IPS-NIHi7 (cell line): ENCODE results near the gene L3MBTL4.

Experiments used
- DNase-seq: peaks from one replicate; pipeline ENCODE4 v3.0.0; 2012; ENCODE audit warnings: mixed read lengths; ENCODE audit errors: extremely low spot score

Gene L3MBTL4

DNA sequence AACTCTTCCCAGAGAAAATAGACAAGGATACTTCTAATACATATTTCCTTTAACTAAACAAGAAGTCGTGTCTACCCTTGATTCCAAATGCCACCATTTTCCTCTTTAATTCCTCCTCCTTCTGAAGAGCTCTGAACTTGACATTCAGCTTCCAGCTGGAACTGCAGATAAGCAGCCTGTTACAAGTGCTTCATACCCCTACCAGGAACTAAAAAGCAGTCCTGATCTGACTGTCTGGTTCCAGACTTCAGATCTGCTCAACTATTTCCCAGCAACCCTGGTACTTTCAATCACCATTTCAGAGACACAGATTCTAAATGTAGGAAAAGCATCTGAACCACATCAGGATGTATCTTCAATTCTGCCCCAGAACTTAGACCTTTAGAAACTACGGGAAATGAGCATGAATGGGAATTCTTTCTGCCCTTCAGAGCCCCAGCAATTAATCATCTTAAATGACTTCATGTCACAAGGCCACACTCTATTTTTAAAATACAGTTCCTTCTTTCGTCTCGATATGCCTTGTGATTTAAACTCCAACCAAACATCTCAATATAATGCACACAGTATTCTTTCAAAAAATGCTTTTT, 159.5 kb downstream of the L3MBTL4 start:
- DNase-seq, result no peak

DNA sequence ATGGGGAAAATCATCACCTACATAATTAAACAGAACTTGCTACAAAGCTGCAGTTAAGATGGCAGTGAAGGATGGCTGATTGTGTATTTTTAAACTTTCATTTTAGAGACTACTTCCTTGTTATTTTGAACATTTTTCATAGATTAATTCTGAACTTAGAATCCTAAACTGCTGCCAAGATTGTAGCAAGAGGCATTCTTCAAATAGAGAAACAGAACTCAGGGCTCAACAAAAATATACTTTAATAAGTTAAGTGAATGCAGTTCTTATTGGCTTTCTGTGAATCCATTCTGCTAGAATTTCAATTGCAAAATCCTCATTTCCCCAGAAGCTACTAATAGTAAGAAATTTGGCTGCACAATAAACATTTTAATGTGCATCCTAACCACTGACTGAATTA, 160.3 kb downstream of the L3MBTL4 start:
- no peak for DNase-seq

DNA sequence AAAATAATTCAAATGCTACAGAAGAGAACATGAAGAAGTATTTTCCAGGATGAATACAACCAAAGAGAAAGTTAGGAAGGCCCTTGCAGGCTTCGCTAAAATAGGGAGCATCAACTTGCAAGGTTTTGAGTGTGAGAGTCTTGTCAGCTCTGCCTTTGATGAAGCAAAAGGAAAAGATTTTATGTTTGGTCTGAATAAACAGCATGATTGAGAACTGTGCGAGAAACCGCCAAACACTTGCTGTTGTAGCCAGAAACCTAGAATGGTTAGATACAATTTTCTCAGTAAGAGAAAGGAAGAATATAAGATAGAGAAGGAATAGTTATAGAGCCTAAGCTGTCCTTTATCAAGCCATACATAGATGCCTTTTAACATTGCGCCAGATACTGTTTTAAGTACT, 163.6 kb downstream of the L3MBTL4 start:
- no peak for DNase-seq

DNA sequence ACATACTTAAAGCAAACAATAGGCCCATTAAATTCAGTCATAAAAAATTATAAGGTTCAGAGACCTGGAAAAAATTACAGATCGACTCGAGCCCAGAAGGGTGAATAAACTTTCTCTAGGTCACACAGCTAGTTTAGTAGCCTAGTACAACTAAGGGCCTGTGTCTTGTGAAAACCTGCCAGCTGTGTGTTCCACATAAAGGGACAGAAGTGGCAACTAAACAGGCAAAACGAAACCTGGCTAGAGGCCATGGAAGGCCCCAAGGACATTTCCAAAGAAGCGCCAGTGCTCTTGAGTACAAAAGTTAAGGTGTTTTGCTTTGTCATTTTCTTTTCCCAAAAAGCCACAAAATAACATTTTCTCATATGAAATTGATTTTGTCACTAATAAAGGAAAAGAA, 164.9 kb downstream of the L3MBTL4 start:
- no peak for DNase-seq

DNA sequence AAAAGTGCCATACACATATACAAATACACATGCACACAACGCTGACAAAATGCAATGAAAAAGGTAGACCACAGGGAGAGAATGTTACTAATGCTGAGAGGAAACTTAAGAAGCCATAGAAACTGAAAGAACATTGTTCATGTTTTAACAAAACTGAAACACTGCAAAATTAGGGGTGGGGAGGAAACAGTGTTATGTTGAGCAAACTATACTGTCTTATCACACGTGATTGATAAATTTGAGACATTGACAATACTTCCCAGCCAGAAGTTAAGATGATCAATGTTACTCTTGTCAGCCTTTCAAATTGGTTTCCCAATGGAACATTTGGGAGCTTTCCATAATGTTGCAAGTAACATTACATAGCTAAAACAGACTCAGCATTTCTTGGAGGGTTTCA, 165.5 kb downstream of the L3MBTL4 start:
- no peak for DNase-seq

DNA sequence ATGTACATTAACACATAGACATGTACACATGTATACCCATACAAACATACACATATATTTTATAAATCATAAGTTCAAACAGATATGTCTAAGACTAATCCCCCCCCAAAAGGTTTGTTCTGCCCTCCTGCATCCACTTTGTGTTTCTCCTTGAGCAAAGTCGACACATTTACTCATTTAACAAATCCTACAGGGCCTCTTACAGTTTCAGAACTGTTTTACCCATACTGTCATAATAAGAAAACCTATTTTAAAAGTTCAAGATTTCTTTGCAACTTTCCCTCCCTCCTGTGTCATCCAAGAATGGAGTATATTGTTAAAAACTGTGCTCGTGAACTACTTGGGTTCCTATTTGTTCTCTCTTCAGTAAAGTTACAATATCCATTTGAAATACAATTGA, 166.7 kb downstream of the L3MBTL4 start:
- no peak for DNase-seq

DNA sequence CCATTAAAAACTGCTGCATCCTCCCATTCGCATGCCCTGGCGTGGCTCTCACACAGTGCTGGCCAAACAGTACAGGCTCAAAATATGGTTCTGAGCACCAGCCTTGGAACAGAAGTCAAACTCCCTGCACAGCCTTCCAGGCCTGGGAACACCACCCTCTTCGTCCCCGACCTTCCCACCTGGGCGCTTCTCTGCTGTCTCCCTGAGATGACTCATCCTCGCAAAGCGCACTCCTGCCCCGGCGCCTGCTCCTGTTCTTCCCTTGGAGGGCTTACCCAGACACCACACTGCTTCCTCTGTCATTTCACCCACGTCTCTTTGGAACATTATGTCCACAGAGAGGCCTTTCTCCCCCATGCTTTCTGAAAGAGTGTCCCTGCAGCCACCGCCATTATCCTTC, 172.7 kb downstream of the L3MBTL4 start:
- no peak for DNase-seq

DNA sequence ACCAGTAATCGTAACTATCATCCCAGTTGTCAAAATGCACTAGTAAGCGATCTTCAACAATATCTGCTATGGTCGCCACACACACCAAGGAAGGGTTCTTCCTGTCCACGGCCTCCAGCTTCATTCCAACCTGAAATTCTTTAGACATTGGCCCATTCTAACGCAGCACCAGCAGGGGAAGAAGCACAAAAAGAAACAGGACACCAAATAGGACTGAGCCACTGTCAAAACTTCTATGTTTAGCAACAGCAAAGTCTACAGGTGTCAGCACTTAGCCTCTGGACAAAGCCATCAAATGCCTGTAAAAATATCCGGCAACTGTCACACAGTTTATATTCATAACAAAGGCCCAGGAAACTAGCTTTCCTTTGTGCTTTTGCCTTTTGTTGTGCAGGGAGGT, 175.0 kb downstream of the L3MBTL4 start:
- no peak for DNase-seq

DNA sequence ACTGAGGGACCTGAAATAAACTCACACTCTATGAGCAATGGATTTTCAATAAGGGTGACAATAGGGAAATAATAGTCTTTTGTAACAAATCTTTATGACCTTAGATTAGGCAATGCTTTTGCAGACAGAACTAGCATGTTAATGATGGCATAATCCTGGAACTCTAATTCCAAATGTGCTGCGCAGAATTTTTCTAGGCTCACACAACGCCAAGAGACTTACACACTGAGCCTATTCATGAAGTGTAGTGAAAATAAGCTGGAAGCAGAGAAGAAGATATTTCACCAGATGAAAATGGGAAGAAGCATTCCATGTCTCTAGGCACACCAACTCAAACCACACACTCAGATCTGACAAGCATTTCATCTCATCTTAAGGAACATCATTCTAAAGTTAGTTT, 178.5 kb downstream of the L3MBTL4 start:
- no peak for DNase-seq

DNA sequence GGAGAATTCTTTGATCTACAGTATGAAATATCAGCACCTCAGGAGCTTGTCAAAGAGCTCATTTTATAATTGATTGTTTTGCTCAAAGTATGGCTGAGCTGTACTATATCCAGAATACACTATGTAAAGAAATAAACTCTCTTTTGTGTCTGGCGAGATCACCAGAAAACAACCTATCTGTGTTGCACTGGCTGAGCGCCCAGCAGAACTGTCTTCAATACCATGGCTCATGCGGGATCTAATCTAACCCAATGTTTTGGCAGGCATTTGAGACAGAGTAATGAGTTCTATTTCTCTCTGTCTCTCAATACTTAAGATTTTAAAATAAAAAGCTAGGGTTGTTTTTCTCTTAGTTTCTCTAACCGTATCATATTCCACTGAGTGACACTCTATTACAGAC, 192.4 kb downstream of the L3MBTL4 start:
- no peak for DNase-seq

DNA sequence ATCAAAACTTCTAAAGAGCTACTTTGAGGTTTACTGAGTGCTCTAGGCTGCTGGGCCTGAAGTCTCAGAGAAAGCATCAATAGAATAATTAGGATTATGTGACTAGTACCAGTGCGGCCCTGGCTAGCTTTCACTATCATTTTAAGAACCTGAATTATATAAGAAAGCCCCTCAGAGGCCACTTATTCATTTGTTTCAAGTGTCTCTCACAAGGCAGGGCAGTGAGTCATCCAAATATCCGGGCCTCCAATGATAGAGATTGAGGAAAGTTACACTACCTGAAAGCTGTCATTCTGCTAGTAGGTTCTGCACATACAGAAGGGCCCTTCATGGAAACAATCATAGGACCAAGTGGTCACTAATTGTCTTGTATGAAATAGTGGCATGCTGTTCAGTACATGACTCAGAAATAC, 193.1 kb downstream of the L3MBTL4 start:
- no peak for DNase-seq

DNA sequence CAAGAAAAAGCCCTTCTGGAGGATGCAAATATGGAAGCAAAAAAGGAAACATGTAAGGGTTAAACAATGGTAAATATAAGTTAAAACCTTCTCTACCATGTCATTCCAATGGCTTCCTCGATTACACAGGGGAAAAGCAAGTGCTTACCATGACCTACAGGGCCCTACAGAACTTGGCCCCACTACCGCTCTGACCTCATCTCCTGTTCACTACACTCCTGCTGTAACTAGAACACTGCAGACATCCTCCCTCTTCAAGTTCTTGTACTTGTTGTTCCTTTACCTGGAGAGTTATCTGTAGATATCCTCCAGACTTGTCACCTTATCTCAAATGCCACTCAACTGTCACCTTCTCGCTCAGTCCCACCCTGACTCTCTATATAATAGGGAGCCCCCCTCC, 194.6 kb downstream of the L3MBTL4 start:
- no peak for DNase-seq

DNA sequence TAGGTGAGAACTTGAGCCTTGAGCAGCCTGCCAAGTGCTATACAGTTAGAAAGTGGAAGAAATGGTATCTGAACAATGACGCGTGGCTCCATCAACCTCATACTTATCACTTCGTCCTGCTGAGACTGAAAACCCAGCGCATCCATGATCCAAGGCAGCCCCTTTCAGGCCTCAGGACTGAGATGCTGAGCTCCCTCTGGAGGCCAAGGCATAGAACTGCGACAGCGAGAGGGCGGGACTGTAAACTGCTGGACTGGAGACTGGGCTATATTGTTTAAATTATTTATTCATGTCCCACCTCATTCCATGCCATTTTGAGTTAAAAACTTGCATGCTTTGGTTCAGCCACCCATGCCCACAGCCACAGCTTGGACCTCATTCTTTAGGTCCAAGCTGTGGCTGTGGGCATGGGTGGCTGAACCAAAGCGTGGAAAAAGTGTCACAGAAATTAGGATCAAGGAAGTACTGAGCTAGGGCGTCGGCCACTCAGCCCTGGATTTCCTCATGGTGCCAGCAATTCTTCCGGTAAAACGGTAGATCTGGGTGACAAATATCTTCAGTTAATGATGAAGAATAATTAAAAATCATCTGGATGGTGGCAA, 195.5 kb downstream of the L3MBTL4 start:
- DNase-seq, result peak; percentile 89

DNA sequence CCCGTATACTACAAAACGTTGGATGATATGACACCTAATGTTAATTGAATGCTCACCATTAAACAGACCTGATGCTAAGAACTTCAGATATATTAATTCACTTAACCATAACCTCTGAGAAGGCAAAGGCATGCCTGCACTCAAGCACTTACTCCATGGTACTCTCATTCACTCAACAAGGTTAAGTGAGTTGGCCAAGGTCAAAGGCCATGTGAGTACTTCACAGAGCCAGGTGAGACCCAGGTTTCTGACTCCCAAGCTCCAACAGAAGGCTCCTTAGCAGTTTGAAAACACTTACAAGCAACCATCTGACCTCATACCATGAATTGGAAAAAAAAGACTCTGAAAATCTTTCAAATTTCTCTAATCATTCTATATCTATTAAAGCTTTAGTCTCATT, 198.8 kb downstream of the L3MBTL4 start:
- no peak for DNase-seq

DNA sequence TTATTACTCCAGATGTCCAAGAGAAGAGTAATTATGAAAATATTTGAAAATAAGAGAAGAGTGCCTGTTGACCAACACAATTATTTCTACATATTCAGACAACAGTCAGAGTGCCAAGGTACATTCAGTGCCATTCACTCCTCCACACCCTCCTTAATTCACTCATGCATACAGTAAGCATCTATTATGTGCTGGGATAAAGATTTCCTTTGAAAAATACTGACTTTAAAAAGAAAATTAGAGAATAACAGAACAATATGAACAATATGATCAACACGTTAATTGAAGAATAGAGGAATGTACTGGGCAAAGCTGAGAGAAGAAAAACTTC, 203.6 kb downstream of the L3MBTL4 start:
- no peak for DNase-seq

DNA sequence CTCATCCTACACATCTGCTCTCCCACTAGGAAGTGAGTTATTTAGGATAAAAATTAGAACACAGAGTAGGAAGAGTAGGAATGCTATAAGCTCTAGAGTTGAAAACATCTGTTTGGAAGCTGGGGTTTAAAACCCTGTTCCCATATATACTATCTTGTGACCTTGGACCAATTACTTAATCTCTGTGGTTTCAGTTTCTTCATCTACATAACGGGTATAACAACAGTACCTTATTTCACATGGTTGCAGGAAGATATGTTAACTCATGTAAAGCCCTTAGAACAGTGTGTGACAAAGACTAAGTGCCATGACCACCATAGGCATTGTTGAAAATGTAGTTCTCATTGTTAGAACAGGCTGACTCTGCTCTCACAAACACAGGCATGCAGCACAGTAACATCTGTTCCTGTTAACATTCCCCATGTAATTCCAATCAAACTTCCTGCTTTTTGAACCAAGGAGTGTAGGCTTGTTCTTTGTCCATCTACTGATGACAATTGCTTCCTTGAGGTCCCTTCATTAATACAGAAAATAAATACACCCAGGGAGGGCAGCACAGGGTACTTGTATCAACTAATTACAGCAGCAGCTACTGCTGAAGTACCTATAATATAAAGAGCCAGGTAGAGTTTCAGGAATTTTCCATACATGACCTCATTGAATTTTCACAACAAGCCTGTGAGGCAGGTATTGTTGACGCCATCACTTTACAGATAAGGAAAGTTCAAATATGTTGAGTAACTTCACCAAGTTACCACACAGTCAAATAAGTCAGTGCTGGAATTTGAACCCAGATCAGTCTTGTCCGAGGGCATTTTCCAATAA, 204.2 kb downstream of the L3MBTL4 start:
- no peak for DNase-seq

DNA sequence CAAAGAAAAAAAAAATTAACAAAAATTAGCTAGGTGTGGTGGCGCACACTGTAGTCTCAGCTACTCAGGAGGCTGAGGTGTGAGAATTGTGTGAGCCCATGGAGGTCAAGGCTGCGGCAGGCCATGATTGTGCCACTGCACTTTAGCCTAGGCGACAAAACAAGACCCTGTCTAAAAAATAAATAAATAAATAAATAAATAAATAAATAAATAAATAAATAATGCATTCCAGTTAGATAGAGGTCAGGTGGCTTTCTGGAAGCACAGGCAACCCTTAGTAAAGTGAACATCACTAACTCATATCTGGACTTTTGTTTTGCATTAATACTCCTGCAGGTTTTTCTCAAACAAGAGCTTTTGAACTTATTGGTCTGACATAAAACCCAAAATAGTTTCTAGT, 206.8 kb downstream of the L3MBTL4 start:
- no peak for DNase-seq

DNA sequence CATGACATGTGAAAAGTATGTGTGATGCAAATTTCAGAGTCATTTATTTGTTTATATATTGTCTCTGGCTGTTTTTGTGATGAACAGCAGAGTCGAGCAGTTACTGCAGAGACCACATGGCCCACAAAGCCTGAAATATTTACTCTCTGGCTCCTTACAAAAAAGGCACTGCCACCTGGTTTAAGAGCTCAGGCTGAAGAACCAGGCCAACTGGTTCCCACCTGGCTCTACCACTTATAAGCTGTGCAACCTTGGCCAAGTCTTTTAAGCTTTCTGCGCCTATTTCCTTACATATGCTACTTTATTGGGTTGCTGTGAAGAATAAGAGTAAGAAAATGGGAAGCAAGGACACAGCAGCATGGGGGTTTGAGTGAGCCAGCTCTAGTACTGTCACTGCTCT, 207.6 kb downstream of the L3MBTL4 start:
- DNase-seq, result no peak

DNA sequence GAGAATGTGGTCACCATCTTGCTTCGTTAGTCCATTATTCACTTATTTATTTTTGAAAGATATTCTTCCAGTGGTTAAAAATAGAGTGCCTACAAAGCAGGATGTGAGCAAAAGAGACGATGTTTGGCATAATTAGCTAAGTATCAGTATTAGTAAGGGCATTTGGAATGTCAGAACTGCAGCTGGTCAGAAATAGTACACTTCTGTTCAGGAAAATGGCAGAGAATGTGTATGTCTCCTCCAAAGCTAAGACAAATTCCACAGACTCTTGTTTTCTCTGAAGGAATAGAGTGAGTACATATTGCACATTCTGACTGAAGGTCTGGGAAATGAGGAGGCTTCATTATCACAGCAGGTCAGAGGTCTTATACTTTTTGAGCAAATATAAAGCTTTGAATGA, 209.0 kb downstream of the L3MBTL4 start:
- DNase-seq, result no peak

DNA sequence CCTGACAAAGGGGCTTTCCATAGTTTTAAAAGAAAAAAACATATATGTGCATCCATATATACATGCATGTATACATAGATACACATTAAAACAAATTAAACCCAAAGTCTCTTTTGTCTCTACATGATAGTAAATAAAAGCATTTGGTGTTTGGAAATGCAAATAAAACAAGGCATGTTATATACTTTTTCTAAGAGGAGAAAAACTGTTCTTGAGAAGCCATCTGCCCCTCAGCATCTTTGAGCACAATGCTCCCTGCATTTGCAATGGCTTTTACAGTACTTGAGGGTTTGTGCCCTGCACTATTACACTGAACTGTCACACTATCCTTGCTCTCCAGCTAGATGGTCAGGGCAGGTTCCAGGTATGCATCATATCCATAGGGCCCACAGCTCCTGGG, 210.2 kb downstream of the L3MBTL4 start:
- DNase-seq, result no peak

DNA sequence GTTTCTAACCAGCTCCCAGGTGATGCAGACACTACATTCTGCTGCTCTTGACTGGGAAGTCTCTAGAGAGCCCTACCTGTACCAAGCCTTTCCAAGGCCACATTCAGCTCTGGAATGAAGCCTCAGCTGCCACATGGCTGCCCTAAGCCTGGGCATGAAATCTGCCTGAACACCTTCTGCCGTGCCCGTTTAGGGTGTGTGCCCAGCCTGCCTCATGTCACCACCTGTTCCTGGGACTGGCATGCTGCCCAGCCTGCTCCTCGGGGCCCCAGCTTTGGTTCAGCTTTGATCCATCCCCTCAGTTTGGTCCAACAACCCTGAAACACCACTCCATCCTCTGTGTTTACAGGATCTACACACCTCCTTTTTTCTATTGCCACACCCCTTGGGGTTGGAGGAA, 210.9 kb downstream of the L3MBTL4 start:
- DNase-seq, result no peak

DNA sequence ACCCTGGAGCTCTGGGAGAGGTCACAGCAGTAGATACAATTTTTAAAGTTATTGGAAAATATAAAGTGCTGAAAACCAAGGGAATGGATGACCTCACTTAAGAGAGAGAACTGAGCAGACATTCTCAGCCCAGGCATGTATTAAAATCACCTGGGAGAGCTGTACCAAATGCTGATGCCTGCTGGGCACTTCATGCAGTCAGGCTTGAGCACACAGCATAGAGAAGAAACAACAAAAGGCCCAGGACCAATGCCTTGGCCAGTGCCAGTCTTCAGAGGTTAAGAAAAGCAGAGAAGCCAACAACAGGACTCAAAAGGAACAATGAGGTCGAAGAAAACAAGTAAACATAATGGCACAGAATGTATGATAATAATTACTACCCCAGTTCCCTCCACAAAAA, 211.8 kb downstream of the L3MBTL4 start:
- no peak for DNase-seq

DNA sequence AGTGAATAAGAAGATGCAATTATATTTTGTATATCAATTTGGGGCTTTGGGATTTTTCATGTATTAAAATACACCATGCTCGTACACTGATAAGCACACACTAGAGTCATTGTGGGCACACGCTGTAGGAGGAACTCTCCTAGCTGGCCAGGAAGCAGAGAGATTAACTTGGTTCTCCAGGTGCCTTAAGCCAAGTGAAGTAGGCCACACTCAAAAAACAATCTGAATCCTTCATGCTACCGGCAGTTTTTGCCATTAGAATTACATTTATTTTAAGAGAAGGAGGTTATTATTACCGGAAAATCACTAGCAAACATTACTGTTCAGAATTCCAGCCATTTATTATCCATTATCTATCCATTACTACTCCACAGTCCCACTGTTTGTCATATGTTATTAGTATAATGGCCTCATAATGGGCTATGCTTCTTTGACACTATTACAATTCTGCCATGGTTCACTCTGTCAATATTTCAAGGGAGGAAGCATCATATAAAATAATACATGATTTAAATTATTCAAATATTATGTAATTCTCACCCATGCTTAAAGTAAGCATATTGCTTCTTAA, 214.4 kb downstream of the L3MBTL4 start:
- no peak for DNase-seq
